ENCODE data around the gene BHLHA9.
"Not testable (repeated sequence)": the region's sequence is repeated elsewhere in the genome, so short reads cannot be mapped to it uniquely, and the experiment has no call there.

BHLHA9 gene

DNA sequence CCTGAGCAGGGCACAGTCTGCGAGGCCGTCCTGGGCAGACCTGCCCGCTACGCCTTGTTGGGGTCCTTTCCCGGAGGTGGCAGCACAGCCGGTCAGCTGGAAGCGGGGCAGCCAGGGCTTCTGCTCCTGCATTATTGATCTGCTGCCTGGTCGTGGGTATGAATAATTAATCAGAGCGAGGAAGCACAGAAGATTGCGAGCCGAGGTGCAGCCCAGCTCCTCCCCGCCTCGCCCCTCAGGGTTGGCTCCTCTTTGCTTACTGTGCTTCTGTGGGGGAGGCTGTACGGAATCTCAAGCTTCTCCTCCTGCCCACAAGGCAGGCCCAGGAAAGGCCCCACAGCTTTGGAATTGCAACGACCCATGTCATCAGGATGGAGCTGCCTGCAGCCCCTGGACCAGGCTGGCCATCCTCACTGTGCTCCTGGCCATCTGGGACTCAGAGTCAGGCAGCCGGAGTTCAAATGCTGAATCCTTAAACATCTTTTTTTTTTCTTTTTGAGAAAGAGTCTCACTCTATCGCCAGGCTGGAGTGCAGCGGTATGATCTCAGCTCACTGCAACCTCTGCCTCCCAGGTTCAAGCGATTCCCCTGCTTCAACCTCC lies 34.8 kb downstream of the BHLHA9 start:
- TF ChIP-seq, protein P1, sequence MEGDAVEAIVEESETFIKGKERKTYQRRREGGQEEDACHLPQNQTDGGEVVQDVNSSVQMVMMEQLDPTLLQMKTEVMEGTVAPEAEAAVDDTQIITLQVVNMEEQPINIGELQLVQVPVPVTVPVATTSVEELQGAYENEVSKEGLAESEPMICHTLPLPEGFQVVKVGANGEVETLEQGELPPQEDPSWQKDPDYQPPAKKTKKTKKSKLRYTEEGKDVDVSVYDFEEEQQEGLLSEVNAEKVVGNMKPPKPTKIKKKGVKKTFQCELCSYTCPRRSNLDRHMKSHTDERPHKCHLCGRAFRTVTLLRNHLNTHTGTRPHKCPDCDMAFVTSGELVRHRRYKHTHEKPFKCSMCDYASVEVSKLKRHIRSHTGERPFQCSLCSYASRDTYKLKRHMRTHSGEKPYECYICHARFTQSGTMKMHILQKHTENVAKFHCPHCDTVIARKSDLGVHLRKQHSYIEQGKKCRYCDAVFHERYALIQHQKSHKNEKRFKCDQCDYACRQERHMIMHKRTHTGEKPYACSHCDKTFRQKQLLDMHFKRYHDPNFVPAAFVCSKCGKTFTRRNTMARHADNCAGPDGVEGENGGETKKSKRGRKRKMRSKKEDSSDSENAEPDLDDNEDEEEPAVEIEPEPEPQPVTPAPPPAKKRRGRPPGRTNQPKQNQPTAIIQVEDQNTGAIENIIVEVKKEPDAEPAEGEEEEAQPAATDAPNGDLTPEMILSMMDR (conservative IDR thresholded peaks at IDR 0.05; ENCODE audit: low read length): no peak
- no peak for DNase-seq (ENCODE audit: low read depth)

DNA sequence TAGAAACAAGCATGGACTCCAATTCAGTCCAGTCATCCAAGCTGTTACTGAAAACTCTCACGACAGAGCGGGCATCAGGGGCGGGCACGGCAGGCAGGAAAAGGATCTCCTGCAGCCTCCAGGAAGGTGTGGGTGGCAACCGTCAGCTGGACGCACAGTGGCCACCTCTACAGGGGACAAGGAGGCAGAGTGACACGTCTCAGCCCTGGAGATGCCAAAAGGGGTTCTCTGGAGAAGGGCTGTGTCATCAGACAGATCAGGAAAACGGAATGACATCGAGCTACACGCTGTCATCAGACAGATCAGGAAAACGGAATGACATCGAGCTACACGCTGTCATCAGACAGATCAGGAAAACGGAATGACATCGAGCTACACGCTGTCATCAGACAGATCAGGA lies 37.6 kb downstream of the BHLHA9 start:
- H3K4me3 ChIP-seq (ENCODE audit: low read length); DNase-seq (ENCODE audit: low read depth): not testable (repeated sequence)

More for the DNA sequence above, 34.8 kb downstream of the BHLHA9 start:
- no peak overlapping the region for H3K4me3 ChIP-seq (ENCODE audit: low read length)

DNA sequence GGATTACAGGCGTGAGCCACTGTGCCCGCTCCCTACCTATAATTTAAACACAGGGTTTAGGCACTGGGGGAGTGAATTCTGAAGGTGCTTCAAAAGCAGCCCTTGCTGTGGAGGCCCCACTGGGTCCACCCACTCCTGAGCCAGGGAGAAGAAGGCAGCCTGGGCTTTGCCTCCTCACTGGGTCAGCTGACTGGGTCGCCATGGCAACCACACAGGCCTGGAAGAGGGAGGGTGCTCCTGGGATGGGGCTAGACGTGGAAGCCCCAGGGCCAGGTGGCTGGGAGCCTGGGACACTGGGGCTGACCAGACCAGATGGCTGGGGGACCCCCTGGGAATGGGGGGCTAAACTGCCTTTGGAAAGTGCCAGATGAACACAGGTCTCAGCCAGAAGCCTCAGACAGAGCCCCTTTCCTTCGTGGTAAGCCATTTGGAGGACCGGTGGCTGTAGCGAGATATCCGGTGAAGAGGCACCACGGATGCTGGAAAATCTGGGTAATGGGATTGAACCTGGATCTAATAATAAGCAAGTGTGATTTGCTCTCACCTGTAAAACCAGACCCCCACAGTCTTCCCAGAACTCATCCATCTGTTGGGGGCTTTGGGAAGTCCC lies 42.1 kb downstream of the BHLHA9 start:
- DNase-seq (ENCODE audit: low read depth): no peak
- H3K4me3 ChIP-seq (ENCODE audit: low read length): no peak overlapping the region
- TF ChIP-seq, protein P1 (conservative IDR thresholded peaks at IDR 0.05; ENCODE audit: low read length): no peak

DNA sequence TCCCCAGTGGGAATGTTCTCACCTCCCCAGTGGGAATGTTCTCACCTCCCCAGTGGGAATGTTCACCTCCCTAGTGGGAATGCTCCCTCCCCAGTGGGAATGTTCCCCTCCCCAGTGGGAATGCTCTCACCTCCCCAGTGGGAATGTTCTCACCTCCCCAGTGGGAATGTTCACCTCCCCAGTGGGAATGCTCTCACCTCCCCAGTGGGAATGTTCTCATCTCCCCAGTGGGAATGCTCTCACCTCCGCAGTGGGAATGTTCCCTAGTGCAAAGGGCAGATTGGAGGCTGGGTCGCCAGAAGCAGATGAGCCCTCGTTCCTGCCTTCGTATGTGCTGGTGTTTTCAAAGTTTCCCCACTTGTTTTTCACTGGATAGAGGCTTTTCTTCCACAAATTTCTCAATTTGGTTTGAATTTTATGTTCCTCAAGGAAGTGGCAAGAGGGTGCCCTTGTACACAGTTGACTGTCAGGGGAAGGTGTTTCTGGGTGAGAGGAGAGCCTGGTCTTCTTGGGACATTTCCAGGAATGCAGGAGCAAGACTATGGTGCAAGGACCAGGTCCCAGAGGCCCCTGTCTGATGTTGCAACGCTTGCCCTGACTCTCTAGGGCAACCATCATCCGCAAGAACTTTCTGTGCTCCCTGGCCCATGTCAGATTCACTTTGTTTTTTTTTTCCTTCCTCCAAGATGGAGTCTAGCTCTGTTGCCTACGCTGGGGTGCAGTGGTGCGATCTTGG lies 43.2 kb downstream of the BHLHA9 start:
- no peak overlapping the region for H3K4me3 ChIP-seq (ENCODE audit: low read length)
- DNase-seq (ENCODE audit: low read depth): peak; percentile 12
- TF ChIP-seq, protein P1 (conservative IDR thresholded peaks at IDR 0.05; ENCODE audit: low read length): no peak

DNA sequence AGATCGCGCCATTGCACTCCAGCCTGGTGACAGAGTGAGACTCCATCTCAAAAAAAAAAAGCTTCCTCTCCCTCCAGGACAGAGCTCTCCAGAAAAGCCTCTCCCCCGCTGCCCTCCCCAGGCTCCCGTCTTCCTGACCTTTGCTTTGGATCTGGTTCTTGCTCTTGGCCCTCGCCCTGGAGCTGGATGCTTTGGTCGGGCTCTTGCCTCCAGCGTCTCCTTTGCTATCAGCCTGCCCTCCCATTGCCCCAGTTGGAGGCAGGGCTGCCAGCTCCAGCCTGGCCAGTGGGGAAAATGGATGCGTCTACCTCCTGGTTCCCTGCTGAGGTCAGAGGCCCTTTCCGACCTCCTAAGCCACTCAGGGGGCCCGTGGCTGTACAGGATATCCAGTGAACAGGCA lies 45.2 kb downstream of the BHLHA9 start:
- DNase-seq (ENCODE audit: low read depth): no peak
- H3K4me3 ChIP-seq (ENCODE audit: low read length): no peak overlapping the region
- TF ChIP-seq, protein P1 (conservative IDR thresholded peaks at IDR 0.05; ENCODE audit: low read length): no peak

DNA sequence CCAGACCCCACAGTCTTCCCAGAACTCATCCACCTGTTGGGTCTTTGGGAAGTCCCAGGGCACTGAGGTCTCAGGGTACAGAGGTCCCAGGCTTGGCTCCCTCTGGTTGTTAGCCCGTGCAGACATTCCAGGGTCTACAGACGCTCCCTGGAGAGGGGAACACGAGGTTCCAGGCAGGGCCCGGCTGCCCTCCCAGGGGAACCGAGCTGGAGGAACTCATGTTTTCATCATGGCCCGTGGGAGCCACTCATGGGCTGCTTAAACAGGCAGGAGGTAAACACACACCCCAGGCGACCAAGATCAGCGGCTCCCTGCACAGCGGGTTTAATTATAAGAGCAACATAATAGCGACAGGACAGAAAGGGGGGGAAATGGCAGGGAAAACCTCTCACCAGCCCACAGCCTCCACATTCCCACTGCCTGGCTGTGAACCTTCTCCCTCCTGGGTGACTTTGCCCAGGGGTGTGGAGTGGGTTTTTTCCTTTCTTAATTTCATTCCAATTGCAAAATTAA lies 45.7 kb downstream of the BHLHA9 start:
- no peak for DNase-seq (ENCODE audit: low read depth)
- TF ChIP-seq, protein P1 (conservative IDR thresholded peaks at IDR 0.05; ENCODE audit: low read length): no peak

More for the DNA sequence above, 45.7 kb downstream of the BHLHA9 start:
- H3K4me3 ChIP-seq (ENCODE audit: low read length): no peak overlapping the region

Measured in AG10803 (cell line).